GM18909 (cell line): Measurements from ENCODE around the gene STAMBP.
"Not testable (repeated sequence)": the region's sequence is repeated elsewhere in the genome, so short reads cannot be mapped to it uniquely, and the experiment has no call there.

Source experiments
- ATAC-seq: cut with Tn5 transposase; IDR thresholded peaks from one replicate; pipeline ENCODE4 v1.9.1; 2021; ENCODE audit warnings: mild to moderate bottlenecking; ENCODE audit not compliant: unreplicated experiment, poor library complexity

STAMBP gene

DNA sequence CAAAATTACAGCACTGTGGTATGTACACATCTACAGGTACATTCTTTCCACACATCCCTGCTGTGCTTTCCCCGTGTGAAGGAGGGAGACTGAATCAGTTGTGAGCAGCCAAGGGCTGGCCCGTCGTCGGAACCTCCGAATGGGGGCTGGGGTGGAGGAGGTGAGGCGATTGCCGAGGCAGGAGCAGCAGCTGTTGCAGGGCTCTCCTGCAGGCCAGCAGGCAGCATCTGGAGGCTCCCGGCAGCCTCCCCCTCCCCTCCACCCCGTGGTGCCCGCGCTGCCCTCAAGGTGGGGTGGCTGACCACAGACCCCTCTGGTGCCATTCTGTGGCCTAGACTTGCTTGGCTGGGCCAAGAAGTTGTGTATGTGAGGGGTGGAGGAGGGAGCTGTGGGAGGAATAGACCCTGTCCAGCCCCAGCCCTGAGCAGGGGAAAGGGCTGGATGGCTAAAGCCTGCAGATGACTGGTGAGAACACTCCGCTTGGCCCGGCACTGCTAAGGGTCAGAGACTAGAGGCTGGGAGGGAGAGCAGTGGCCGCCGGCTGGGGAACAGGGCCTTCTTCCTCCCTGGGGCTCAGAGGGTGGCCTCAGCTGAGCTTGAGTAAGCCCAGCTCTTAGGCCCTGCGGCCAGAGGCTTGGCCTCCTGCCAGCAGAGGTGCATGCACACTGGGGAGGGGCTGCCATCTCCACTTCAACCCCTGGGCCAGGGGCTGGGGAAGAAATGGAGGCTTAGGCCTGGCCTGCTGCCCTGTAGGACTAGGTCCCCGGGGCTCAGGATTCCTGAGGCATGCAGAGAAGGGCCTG is 7.6 kb downstream of the STAMBP start:
- no peak for ATAC-seq

DNA sequence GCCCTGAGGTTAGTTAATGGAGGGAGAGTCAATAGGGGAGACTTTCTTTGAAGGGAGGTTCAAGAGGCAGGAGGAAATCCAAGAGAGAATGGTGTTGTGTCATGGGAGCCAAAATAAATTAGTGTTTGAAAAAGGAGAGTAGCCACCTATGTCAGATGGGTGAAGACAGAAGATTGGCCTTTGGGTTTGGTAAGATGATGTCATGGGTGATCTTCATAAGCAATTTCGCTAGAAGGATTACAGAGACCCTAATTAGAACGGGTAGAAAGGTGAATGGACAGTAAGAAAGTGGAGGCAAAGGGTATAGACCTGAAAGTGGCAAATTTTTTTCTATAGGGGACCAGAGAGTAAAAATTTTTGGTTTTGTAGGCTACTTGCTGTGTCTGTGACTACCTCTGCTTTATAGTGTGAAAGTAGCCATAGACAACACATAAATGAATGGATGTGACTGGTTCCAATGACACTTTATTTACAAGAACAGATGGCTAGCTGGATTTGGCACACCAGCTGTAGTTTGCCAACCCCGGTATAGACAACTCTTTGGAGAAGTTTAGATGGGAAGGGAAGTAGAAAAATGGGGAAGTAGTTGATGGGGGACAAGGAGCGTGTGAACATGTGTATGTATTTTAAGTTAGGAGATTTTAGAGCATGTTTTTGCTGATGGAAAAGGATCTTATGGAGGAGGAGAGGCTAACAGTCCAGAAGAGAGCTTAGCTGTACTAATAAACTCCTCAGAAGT is 9.3 kb downstream of the STAMBP start:
- no peak for ATAC-seq

DNA sequence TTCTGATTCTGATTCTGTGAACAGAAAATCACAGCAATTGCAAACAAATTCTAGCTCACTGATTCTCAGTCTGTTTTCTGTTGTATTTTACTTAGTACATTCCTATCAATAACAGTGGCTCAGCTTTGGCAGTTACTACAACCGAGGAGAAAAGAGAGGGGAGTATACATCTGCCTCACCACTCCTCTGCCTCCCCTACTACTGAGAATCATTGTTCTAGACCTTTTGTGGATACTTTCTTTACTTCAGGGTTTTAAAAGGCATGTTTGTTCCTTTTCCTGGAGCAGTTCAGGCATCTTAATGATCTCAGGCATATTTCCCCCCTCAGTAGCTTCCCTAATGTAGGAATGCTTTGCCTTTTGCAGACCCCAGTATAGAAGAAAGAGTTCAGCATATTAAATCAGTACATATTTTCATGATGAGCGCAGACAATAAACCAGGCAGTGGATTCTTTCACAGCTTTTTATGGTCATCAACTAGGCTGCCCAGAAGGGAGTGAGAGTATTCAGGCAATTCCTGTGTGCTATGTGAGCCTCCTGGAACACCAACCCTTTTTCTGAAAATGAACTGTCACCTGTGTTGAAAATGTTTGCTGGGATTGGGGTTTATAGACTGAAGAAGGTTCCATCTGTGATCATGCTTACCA is 10.3 kb downstream of the STAMBP start:
- no peak for ATAC-seq

DNA sequence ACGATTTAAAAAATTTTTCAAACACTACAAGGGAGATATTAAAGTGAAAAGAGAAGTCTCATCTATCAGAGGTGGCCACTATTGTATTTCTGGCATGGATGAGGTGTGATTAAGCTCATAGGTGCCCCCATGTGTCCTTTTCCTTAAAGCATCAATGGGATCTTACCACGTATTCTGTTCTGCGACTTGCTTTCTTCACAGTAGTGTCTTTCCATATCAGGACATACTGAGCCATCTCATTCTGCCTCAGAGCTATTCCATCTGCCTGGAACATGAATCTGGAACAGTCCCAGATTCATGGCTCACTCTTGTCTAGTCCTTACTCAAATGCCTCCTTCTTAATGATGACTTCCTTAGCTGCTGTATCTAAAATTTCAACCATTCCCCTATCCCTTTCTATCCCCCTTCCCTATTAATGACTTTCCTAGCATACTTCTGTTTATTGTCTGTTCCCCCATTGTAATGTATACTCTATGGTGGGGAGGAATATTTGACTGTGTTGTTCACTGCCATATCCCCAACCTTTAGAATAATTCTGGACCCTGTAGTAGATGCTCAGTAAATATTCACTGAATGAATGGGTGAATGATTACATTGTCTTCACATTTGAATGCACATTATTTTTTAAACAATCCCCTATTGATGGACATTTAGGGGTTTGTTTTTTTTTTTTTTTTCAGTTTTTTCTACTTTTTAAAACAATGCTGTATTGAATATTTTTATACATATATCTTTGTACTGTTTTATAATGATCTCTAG is 11.1 kb downstream of the STAMBP start:
- no peak for ATAC-seq

DNA sequence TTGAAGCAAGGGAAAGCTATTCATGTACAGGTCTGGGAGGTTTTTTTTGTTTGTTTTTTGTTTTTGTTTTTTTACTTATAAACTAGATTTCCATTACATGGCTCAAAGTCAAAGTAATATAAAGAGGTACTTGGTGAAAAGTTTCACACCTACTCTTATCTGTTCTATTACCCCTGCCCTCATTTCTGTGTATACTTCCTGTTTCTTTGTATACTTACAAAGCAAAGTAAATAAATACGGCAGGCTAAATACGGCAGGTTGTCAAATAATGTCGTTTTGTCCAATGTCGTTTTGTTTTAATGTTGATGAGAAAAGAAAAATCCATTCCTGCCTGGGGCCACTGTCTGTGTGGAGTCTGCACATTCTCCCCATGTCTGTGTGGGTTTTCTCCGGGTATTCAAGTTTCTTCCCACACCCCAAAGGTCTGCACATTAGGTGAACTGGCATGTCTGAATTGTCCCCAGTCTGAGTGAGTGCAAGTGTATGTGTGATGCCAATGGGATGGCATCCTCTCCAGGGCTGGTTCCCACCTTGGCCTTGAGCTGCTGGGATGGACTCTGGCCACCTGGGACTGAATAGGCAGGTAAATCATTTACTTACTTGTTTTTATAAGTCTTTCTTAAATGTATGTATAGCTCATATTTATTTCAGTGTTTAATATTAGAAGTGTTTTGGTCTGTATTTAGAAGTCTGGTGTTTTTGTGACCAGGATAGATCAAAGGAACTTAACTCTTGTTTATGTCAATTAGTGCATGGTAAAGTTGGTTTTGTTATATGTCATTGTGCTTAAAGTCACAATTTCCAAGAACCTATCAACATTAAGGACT is 13.4 kb downstream of the STAMBP start:
- no peak for ATAC-seq

DNA sequence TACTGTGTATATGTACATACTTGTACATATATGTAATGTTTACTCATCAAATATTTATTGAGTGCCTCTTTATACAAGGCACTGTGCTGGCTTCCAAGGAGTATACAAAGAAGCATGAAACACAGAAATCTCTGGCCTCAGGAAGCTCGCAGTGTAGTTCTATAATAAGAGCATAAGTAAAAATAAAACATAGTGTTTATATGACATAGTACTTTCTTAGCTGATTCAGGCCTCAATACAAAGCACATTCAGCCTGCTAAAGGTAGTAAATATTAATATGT is 13.9 kb downstream of the STAMBP start:
- ATAC-seq, result no peak

DNA sequence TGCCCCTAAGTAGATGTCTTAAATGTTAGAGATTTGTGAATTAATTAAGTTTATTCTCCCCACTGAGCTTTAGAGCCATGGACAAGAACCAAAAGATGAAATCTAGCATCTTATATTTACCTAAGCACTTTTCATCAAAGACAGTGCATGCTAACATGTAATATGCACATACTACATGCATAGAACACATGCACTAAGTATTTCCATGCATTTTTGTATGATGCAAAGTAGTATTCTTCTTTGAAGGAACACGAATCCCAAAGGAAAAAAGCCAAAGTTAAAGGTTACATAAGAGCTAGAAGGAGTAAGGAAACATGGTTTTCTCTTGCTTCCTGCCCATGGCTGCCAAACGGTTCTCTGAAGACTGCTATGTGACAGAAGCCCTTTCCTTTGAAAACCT is 15.3 kb downstream of the STAMBP start:
- no peak for ATAC-seq

DNA sequence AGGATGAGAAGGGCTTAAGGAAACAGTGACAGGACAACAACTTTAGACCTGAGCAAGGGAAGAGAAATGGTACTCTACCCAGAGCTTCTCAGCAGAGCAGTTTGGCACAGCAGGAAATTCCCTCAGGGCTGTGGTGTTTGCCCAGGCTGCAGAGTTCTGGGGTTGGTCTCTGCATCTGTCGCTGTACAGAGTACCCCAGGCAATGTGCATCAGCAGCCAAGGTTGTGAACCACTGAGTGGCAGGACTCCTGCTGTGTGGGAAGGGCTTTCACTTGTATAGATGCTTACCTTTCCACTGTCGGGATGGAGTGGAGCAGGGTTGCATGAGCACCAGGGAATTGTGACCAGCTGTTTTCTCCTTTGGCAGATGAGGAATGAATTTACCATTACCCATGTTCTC is 21.2 kb downstream of the STAMBP start:
- no peak for ATAC-seq

DNA sequence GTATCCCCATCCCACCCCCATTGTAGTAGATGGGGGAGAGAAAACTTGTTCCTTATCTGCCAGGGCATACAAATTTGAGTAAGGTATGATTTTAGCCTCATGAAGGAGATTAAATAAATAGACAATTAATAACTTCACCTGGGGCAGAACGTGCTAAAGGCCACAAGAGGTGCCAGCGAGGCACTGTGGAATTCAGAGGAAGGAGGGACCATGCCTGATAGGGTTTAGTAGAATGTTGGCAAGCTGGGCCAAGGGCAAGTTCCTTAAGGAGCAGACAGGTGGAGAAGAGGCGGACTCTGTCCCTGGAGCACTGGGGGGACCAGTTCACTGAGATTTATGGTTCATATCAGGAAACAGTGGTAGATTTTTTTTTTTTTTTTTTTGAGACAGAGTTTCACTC is 22.5 kb downstream of the STAMBP start:
- ATAC-seq, result no peak

DNA sequence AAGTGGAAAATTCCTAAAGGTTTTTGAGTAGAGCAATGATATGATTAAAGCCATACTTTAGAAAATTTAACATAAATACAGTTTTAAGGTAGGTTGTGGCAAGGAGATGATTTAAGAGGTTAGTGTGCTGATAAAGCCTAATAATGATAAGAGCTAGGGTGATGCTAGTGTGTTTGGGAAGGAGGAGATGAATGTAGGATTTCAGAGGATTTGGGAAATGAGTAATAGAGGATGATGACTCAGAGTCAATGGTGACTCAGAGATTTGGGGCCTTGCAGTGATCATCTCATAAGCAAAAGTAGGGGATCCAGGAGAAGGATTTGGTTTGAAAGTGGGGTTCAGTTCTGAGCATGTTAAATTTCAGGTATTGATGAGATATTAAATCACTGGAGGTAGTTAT is 23.3 kb downstream of the STAMBP start:
- no peak for ATAC-seq

DNA sequence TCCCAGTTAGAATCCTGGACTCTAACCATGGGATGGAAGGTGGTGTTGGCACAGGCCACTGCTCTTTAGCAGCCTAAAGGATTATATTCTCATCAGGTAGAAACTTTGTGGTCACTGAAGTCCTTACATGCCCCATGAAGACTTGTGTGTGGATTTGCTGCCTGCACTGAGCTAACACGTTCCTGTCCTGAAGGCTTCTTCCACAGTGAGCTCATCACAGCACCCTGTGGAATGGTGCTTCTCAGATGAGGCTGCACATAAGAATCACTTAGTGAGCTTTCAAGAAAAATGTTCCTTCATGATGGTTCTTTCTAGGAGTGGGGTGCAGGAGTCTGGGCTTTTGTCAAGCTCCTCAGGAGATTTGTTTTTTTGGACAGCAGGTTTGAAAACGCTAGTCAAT is 26.8 kb downstream of the STAMBP start:
- no peak for ATAC-seq

DNA sequence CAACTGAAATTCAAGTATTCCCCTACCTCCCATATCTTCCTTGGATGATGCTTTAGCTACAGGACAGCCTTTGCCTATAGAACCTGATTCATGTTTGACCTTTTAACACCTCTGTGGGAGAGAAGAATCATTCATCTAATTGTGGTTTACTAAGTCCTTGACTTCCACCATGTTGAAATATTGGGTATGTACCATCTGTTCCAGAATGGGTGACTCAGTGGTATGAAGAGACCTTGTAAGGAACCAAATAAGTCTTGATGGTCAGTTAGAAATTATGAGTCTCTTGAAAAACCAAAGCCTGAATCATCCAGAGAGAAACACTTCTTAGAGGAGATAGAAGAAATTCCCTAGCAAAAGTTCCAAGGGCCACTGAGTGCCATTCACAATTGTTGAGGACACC is 27.5 kb downstream of the STAMBP start:
- no peak for ATAC-seq

DNA sequence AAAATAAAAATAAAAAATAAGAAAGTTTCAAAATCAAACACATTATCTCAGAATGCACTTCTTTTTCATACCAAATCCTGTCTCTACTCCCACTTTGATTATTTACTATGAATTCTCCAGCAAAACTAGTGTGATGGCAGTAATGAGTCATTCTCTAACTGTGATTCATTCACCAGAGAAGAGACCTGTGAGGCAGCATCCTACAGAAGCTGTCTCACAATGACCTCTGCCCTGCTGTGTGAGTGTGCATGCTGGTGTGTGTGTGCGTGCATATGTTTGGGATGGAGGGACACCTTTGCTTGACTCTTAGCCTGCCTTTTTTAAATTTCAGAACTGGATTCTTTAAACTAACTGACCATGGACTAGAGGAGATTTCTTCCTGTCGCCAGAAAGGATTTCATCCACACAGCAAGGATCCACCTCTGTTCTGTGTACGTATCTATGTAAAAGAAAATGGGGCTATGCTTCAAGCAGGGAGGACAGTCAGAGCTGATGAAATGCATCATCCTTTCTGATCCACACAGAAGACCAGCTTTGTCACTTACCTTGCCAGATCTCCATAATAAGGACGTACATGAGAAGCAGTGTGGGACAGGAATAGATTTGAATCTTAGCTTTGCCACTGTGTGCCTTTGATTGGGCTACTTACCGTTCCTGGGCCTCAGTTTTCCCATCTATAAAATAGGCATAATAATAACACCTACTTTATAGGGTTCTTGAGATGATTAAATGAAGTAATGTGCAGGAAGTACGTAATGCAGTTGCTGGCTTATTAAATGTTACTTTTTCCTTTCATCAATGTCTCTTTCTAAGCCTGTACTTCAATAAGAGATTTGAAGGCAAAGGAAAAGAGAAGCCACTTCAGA is 31.2 kb downstream of the STAMBP start:
- no peak for ATAC-seq

DNA sequence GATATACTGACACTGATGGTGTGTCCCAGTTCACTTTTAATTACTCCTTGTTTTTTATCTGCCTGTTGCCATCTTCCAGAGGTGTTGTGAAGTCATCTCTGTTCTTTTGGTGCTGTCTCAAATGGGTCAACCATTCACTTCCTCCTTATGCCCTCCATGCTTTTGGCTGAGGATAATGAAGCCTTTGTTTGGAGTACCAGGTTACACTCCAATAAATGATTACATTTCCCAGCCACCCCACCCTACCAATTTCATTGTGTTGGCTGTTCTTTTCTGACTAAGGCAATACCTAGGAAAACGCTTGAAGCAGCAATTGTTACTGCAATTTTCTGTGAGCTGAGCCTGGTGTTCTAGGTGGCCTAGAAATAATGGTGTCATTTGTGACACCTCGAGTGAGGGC is 34.2 kb downstream of the STAMBP start:
- no peak for ATAC-seq

DNA sequence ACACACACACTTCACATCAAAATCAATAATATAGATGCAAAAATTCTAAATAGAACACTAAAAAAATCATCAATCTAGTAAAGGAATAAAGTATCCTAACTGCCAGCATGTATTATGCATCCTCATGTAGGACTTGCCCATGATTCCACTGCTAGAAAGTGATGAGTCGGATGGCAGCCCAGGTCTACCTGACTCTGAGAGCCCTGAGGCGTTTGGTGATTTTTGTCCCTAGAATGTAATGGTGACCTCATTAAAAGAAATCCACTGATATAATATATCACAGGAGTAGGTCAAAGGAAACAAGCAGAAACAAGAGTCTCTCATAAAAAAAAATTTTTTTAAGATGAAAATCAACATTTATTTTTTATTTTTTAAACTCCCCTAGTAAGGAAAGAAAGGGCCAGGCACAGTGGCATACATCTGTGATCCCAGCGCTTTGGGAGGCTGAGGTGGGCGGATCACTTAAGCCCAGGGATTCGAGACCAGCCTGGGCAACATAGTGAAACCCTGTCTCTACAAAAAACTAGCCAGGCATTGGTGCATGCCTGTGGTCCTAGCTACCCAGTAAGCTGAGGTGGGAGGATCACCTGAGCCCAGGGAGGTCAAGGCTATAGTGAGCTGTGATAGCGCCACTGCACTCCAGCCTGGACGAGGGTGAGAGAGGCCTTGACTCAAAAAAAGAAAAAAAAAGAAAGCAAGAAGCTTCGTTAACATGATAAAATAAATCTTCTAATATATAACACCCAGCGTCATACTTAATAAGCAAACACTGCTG is 39.6 kb downstream of the STAMBP start:
- no peak for ATAC-seq

DNA sequence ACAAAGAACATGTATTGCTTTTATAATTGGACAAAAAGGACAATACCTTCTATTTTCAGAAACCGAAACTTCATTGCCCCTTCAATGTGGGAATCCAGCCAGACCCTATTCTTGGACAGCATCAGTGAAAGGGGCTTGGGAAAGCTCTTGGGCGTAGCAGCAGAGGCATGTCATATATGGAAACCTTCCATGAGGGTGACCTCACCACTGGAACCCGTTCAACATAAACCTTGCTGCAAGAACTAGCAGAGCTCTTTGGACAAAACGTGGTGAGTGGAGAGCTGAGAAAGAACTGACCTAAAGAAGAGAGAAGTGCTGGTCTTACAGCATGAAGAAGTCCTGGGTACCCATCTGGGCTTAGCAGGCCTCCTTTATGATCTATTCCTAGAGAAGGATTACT is 41.3 kb downstream of the STAMBP start:
- ATAC-seq, result no peak

DNA sequence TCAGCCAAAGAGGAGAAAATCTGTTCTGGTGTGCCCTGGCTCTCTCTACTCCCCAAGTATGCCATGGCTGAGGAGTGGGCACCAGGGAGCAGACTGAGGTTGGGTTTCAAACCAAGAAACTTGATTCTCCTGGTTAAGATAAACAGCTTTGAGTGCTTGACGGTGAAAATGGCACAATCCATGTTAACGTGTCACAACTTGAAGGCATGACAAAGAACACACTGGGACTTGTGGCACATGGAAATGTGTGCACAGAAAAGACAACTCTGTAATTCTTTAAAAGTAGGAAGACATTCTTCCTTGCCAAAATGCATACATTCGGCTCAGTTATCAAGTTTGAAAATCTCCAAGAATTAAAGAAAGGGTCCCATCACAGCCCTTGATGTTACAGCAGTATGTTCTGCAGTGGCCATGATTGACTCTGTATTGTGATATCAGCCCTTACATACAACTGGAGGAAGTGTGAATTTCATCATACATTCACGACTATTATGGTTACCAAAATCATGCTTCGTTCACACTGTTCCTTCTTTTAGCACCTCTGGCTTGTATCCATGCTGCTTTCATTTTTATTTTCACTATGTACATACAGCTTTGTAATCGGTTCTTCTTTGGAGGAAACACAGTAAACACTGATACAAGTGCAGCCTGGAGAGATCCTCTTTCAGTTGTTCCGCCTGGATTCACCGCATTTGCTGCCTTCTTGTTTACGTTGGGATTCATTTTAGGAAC is 48.5 kb downstream of the STAMBP start:
- ATAC-seq, result no peak

DNA sequence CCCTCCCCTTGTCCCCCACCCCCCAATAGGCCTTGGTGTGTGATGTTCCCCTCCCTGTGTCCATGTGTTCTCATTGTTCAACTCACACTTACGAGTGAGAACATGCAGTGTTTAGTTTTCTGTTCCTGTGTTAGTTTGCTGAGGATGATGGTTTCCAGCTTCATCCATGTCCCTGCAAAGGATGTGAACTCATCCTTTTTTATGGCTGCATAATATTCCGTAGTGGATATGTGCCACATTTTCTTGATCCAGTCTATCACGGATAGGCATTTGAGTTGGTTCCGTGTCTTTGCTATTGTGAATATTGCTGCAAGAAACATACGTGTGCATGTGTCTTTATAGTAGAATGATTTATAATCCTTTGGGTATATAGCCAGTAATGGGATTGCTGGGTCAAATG is 49.2 kb downstream of the STAMBP start:
- not testable (repeated sequence) for ATAC-seq
